Measurements from ENCODE around the gene YPEL4. TPM values are rescaled to one million over a fixed set of nuclear protein-coding genes. Genes with fewer than 3 reads are reported as not detected.
A peak's percentile ranks its signal among the peaks of the same experiment; 100 is the strongest.

The YPEL4 gene
- total RNA-seq, 1 experiment from 2014 or later: 0.28 TPM

- Mint-ChIP-seq H3K9me3 (ENCODE audit: low read depth, unreplicated experiment) (no peaks in the 10 kb centered on the region), H3K4me1 (ENCODE audit: low read depth, unreplicated experiment) (peaks cover 28% of the 10 kb centered on the region), H3K4me3 (ENCODE audit: low read depth, unreplicated experiment) (no peak overlapping the region), H3K27ac (ENCODE audit: unreplicated experiment) (no peak overlapping the region), H3K27me3 (ENCODE audit: unreplicated experiment) (peaks cover 77% of the 10 kb centered on the region), H3K36me3 (ENCODE audit: insufficient read depth, unreplicated experiment) (no peaks in the 10 kb centered on the region)
- CTCF ChIA-PET: no interaction called here
- TF ChIP-seq, protein P1, sequence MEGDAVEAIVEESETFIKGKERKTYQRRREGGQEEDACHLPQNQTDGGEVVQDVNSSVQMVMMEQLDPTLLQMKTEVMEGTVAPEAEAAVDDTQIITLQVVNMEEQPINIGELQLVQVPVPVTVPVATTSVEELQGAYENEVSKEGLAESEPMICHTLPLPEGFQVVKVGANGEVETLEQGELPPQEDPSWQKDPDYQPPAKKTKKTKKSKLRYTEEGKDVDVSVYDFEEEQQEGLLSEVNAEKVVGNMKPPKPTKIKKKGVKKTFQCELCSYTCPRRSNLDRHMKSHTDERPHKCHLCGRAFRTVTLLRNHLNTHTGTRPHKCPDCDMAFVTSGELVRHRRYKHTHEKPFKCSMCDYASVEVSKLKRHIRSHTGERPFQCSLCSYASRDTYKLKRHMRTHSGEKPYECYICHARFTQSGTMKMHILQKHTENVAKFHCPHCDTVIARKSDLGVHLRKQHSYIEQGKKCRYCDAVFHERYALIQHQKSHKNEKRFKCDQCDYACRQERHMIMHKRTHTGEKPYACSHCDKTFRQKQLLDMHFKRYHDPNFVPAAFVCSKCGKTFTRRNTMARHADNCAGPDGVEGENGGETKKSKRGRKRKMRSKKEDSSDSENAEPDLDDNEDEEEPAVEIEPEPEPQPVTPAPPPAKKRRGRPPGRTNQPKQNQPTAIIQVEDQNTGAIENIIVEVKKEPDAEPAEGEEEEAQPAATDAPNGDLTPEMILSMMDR (IDR thresholded peaks at IDR 0.05; ENCODE audit: unreplicated experiment): no peak
- BruUV-seq (replicated peaks): no TSS peak
- DNase-seq: no peak
- intact Hi-C loops (cut with micrococcal nuclease; ENCODE audit: unreplicated experiment): loop anchor here (10.0 kb wide), 1 partner anchor 868 kb away; no protein-coding TSS in a partner anchor
These were observed 2.9 kb downstream of the YPEL4 start for GRCh38 chr11:57646799-57647303.

DNA sequence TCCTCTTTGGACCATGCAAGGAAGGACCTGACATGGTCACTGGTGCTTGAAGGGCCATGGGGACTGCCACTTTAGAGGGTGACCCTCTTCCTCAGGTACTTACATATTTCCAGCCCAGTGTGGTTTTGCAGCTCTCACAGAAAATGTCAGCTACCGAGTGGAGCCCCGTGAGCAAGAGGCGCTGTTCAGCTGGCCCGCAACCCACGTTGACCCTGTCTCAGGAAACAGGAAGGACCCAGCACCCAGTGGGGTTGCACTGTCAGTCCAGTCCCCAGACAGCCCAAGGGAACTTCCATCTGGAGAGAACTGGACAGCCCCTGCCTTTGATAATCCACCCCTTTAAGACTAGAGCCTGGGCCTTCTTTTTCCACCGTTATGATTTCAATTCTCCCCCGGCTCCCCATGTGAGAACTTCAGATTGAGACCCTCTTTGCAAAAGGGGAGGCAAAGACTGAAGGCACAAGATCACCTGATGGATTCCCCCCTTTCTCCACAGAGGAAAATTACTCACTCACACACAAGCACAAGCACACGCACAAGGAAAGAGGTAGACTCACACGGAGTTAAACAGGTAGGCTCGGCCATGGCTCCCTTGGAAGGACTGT is 3.4 kb downstream of the YPEL4 start:
- no TSS peak for BruUV-seq (replicated peaks)
- Mint-ChIP-seq H3K27ac (ENCODE audit: unreplicated experiment) (no peak overlapping the region), H3K9me3 (ENCODE audit: low read depth, unreplicated experiment) (no peaks in the 10 kb centered on the region), H3K27me3 (ENCODE audit: unreplicated experiment) (peaks cover 77% of the 10 kb centered on the region), H3K36me3 (ENCODE audit: insufficient read depth, unreplicated experiment) (no peaks in the 10 kb centered on the region), H3K4me1 (ENCODE audit: low read depth, unreplicated experiment) (peaks cover 28% of the 10 kb centered on the region), H3K4me3 (ENCODE audit: low read depth, unreplicated experiment) (no peak overlapping the region)
- CTCF ChIA-PET: no interaction called here
- no peak for DNase-seq
- intact Hi-C loops (cut with micrococcal nuclease; ENCODE audit: unreplicated experiment): loop anchor here (10.0 kb wide), 1 partner anchor 869 kb away; no protein-coding TSS in a partner anchor
- TF ChIP-seq, protein P1 (IDR thresholded peaks at IDR 0.05; ENCODE audit: unreplicated experiment): no peak

GRCh38 chr11:57645689-57646085 is 4.0 kb downstream of the YPEL4 start:
- DNase-seq: no peak
- TF ChIP-seq, protein P1 (IDR thresholded peaks at IDR 0.05; ENCODE audit: unreplicated experiment): no peak
- peaks cover 73% of the 10 kb centered on the region for H3K27me3 Mint-ChIP-seq (ENCODE audit: unreplicated experiment)
- H3K4me3 Mint-ChIP-seq (ENCODE audit: low read depth, unreplicated experiment): no peak overlapping the region
- no peak overlapping the region for H3K27ac Mint-ChIP-seq (ENCODE audit: unreplicated experiment)
- intact Hi-C loops (cut with micrococcal nuclease; ENCODE audit: unreplicated experiment): loop anchor here (10.0 kb wide), 1 partner anchor 869 kb away; no protein-coding TSS in a partner anchor
- peaks cover 28% of the 10 kb centered on the region for H3K4me1 Mint-ChIP-seq (ENCODE audit: low read depth, unreplicated experiment)
- no peaks in the 10 kb centered on the region for H3K36me3 Mint-ChIP-seq (ENCODE audit: insufficient read depth, unreplicated experiment)
- no TSS peak for BruUV-seq (replicated peaks)
- no peaks in the 10 kb centered on the region for H3K9me3 Mint-ChIP-seq (ENCODE audit: low read depth, unreplicated experiment)
- CTCF ChIA-PET: interaction anchor here (1.4 kb wide), 1 partner anchor 70 kb away, joined by 3 read pairs; no protein-coding TSS in a partner anchor

GRCh38 chr11:57644748-57645688 is 4.7 kb downstream of the YPEL4 start:
- Mint-ChIP-seq H3K27me3 (ENCODE audit: unreplicated experiment) (peaks cover 66% of the 10 kb centered on the region), H3K4me1 (ENCODE audit: low read depth, unreplicated experiment) (peaks cover 28% of the 10 kb centered on the region), H3K36me3 (ENCODE audit: insufficient read depth, unreplicated experiment) (no peaks in the 10 kb centered on the region), H3K27ac (ENCODE audit: unreplicated experiment) (no peak overlapping the region), H3K9me3 (ENCODE audit: low read depth, unreplicated experiment) (no peaks in the 10 kb centered on the region), H3K4me3 (ENCODE audit: low read depth, unreplicated experiment) (no peak overlapping the region)
- no TSS peak for BruUV-seq (replicated peaks)
- DNase-seq: peak; percentile 88
- intact Hi-C loops (cut with micrococcal nuclease; ENCODE audit: unreplicated experiment): loop anchor here (10.0 kb wide), 1 partner anchor 870 kb away; no protein-coding TSS in a partner anchor
- CTCF ChIA-PET: interaction anchor here (0.7 to 1.9 kb wide), 15 partner anchors 9 to 928 kb away, joined by 3 to 21 read pairs (median 4); partner anchors contain the start of gene UBE2L6
- TF ChIP-seq, protein P1 (IDR thresholded peaks at IDR 0.05; ENCODE audit: unreplicated experiment): peak; percentile 73
